ENCODE measurements around the gene P3H4. TPM values are rescaled to one million over a fixed set of nuclear protein-coding genes. Genes with fewer than 3 reads are reported as not detected.

The P3H4 gene
- polyA plus RNA-seq, 1 donor from 2014 or later: 17.8 TPM

DNA sequence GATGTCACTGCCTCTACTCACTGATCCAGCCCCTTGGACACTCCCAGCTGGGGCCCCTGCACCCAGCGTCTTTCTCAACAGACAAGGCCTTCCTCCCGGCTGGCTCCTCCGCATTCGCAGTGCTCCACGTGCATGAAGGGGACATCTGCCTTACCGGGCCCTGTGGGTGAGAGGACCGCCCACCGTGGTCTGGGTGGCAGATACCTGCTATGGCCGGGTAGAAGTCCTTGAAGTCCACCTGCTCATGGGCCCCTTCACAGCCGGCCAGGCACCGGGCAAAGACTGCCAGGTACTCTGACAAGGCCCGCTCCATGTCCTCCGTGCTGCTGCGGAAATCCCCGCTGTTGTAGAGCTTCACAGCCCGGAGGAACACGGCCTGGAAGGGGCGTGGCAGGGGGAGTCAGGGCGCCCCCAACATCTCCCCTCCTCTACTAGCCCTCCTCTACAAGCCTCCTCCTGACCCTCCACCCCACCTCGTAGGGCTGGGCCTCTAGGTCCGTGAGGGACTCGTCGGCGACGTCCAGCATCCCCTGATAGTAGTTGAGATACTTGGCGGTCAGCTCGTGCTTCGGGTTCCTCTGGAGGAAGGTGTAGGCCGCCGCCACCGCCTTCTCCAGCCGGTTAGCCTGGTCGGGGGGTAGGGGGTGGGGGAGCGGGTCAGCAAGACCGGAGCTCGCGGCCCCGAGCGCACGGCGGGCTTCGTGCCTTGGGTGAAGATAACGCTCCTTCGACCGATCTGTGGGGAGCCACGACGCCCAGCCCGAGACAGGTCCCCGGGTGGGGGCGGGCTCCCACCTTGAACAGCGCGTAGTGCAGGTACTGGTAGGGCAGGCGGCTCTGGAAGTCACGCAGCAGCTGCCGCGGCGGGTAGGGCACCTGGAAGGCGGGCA lies 845 bp downstream of the P3H4 start:
- H3K9me3 ChIP-seq (ENCODE audit: low read length): no peaks in the 10 kb centered on the region
- H2AFZ ChIP-seq (ENCODE audit: low read depth, low read length): peak overlapping the region; percentile 56
- no peaks in the 10 kb centered on the region for H4K20me1 ChIP-seq (ENCODE audit: insufficient read depth)
- H3K9me2 ChIP-seq (ENCODE audit: insufficient read depth, low read length): no peaks in the 10 kb centered on the region
- no peaks in the 10 kb centered on the region for H3F3A ChIP-seq (ENCODE audit: insufficient read depth, low read length, poor library complexity, severe bottlenecking)
- TF ChIP-seq MXI1 (conservative IDR thresholded peaks at IDR 0.05; ENCODE audit: poor library complexity, severe bottlenecking) (no peak), SMC3 (conservative IDR thresholded peaks at IDR 0.05; ENCODE audit: poor library complexity) (no peak), CTCF (IDR thresholded peaks at IDR 0.05; ENCODE audit: poor library complexity, severe bottlenecking) (no peak), TAF1 (IDR thresholded peaks at IDR 0.05; ENCODE audit: low read depth) (no peak), EP300 (conservative IDR thresholded peaks at IDR 0.05; ENCODE audit: poor library complexity, severe bottlenecking) (no peak), POLR2AphosphoS5 (IDR thresholded peaks at IDR 0.05) (no peak), REST (IDR thresholded peaks at IDR 0.05; ENCODE audit: borderline replicate concordance) (no peak), EZH2 (IDR thresholded peaks at IDR 0.05; ENCODE audit: borderline replicate concordance, insufficient read depth, low read length, poor library complexity, severe bottlenecking) (no peak), RAD21 (conservative IDR thresholded peaks at IDR 0.05) (no peak)
- peak overlapping the region; percentile 83 for H3K9ac ChIP-seq (ENCODE audit: low read length)
- H3K79me2 ChIP-seq (replicated peaks; ENCODE audit: insufficient read depth, low read length): peaks cover 3% of the 10 kb centered on the region
- no peaks in the 10 kb centered on the region for H3K36me3 ChIP-seq (ENCODE audit: insufficient read depth, low read length)
- H3K4me3 ChIP-seq (ENCODE audit: low read length): peak overlapping the region; percentile 81
- no peaks in the 10 kb centered on the region for H3K27me3 ChIP-seq (ENCODE audit: insufficient read depth, low read depth, low read length)
- H3K27ac ChIP-seq (ENCODE audit: low read length): peak overlapping the region; percentile 66
- H3K4me2 ChIP-seq (ENCODE audit: low read length): peak overlapping the region; percentile 51

- no peaks in the 10 kb centered on the region for H3K36me3 ChIP-seq (ENCODE audit: insufficient read depth, low read length)
- no peaks in the 10 kb centered on the region for H3F3A ChIP-seq (ENCODE audit: insufficient read depth, low read length, poor library complexity, severe bottlenecking)
- no peaks in the 10 kb centered on the region for H3K27me3 ChIP-seq (ENCODE audit: insufficient read depth, low read depth, low read length)
- H3K4me2 ChIP-seq (ENCODE audit: low read length): no peak overlapping the region
- no peak for TF ChIP-seq EZH2 (IDR thresholded peaks at IDR 0.05; ENCODE audit: borderline replicate concordance, insufficient read depth, low read length, poor library complexity, severe bottlenecking)
- TF ChIP-seq RAD21 (conservative IDR thresholded peaks at IDR 0.05): no peak
- TF ChIP-seq POLR2AphosphoS5 (IDR thresholded peaks at IDR 0.05): no peak
- TF ChIP-seq REST (IDR thresholded peaks at IDR 0.05; ENCODE audit: borderline replicate concordance): no peak
- TF ChIP-seq MXI1 (conservative IDR thresholded peaks at IDR 0.05; ENCODE audit: poor library complexity, severe bottlenecking): no peak
- TF ChIP-seq CTCF (IDR thresholded peaks at IDR 0.05; ENCODE audit: poor library complexity, severe bottlenecking): no peak
- TF ChIP-seq SMC3 (conservative IDR thresholded peaks at IDR 0.05; ENCODE audit: poor library complexity): no peak
- no peak for TF ChIP-seq EP300 (conservative IDR thresholded peaks at IDR 0.05; ENCODE audit: poor library complexity, severe bottlenecking)
- TF ChIP-seq TAF1 (IDR thresholded peaks at IDR 0.05; ENCODE audit: low read depth): no peak
- H3K9me3 ChIP-seq (ENCODE audit: low read length): no peaks in the 10 kb centered on the region
- H3K9me2 ChIP-seq (ENCODE audit: insufficient read depth, low read length): no peaks in the 10 kb centered on the region
- H3K4me3 ChIP-seq (ENCODE audit: low read length): no peak overlapping the region
- no peaks in the 10 kb centered on the region for H4K20me1 ChIP-seq (ENCODE audit: insufficient read depth)
- no peak overlapping the region for H3K9ac ChIP-seq (ENCODE audit: low read length)
- no peak overlapping the region for H3K27ac ChIP-seq (ENCODE audit: low read length)
- no peak overlapping the region for H2AFZ ChIP-seq (ENCODE audit: low read depth, low read length)
- H3K79me2 ChIP-seq (replicated peaks; ENCODE audit: insufficient read depth, low read length): no peaks in the 10 kb centered on the region
These were observed 4.9 kb downstream of the P3H4 start for GRCh38 chr17:41806685-41807445.
